ENCODE measurements around the gene C1QTNF2. TPM values are rescaled to one million over a fixed set of nuclear protein-coding genes. Genes with fewer than 3 reads are reported as not detected.

Gene C1QTNF2
- total and polyA plus RNA-seq, 10 of the 15 experiments (the other 5 are each of a cell fraction or from before 2014, with no cell fraction given) = not detected

DNA sequence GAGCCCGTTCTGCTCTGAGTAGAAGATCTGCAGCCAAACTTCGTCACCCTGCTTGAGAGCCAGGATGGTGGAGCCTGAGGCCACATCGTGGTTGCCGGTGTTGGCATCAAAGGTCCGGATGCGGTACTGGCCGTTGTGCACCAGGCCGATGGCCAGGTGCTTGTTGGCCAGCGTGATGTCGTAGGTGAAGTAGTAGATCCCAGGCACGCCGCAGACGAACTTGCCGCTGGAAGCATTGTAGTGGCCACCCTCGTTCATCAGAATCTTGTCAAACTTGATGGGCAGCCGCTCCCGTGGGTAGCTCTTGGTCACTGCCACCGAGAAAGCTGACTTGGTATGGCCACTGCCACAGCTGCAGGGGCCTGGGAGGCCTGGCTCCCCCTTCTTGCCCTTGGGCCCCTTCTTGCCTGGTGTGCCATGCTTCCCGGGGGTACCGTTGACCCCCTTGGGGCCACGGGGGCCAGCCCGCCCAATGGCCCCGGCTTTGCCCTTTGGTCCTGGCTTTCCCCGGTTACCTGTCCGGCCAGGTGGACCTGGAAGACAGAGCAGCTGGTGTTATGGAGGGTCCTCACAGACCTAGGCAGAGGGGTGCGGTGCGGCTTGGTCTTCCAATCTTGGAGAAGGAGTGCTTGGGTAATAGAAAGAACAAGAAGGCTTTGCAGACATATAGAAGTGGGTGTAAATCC, 21.0 kb downstream of the C1QTNF2 start:
- POLR2A ChIA-PET = no interaction called here
- Histone ChIP-seq H3K9ac (ENCODE audit: control insufficient read depth, insufficient read depth, low read length) (no peak overlapping the region), H4K20me1 (ENCODE audit: control insufficient read depth, insufficient read depth) (no peaks in the 10 kb centered on the region), H3K27me3 (replicated peaks in 1 of 2; ENCODE audit: control insufficient read depth in 2 of 2, insufficient read depth in 2 of 2, low read length in 1 of 2) (no peaks in the 10 kb centered on the region), H3K4me3 (no peak overlapping the region), H3K36me3 (ENCODE audit: control insufficient read depth in 2 of 2, insufficient read depth in 2 of 2, low read length in 1 of 2) (no peaks in the 10 kb centered on the region), H3K27ac (ENCODE audit: control insufficient read depth, insufficient read depth) (no peak overlapping the region), H3K9me3 (replicated peaks; ENCODE audit: control insufficient read depth, insufficient read depth, low read length) (no peaks in the 10 kb centered on the region), H3K4me1 (ENCODE audit: control insufficient read depth, insufficient read depth, low read length) (no peaks in the 10 kb centered on the region), H3K4me2 (ENCODE audit: control insufficient read depth, insufficient read depth) (no peak overlapping the region), H3K79me2 (ENCODE audit: control insufficient read depth, insufficient read depth, low read length) (no peaks in the 10 kb centered on the region), H2AFZ (ENCODE audit: control insufficient read depth, low read depth, low read length) (no peak overlapping the region)
- ATAC-seq (no peak), FAIRE-seq (no peak), DNase-seq (ENCODE audit: low read depth, low spot score) (no peak)
- SMC1A ChIA-PET (ENCODE audit: uncharacterized antibody, unreplicated experiment) = interaction anchor here (1.0 to 1.5 kb wide), 2 partner anchors 269 to 363 kb away, joined by 3 read pairs; no protein-coding TSS in a partner anchor
- CTCF ChIA-PET = interaction anchor here (0.6 to 10.5 kb wide), 3 partner anchors 78 to 326 kb away, joined by 3 to 162 read pairs (median 4); no protein-coding TSS in a partner anchor
- RAD21 ChIA-PET (ENCODE audit: unreplicated experiment) = no interaction called here
- 61% methylated on average over 27 of the region's 27 CpGs for WGBS (ENCODE audit: insufficient coverage, insufficient replicate concordance, low lambda C conversion rate, missing lambda C conversion rate)
- BruUV-seq (replicated peaks) = no TSS peak
- no peak for TF ChIP-seq ZNF622 (IDR thresholded peaks at IDR 0.05)
- TF ChIP-seq, protein P1, sequence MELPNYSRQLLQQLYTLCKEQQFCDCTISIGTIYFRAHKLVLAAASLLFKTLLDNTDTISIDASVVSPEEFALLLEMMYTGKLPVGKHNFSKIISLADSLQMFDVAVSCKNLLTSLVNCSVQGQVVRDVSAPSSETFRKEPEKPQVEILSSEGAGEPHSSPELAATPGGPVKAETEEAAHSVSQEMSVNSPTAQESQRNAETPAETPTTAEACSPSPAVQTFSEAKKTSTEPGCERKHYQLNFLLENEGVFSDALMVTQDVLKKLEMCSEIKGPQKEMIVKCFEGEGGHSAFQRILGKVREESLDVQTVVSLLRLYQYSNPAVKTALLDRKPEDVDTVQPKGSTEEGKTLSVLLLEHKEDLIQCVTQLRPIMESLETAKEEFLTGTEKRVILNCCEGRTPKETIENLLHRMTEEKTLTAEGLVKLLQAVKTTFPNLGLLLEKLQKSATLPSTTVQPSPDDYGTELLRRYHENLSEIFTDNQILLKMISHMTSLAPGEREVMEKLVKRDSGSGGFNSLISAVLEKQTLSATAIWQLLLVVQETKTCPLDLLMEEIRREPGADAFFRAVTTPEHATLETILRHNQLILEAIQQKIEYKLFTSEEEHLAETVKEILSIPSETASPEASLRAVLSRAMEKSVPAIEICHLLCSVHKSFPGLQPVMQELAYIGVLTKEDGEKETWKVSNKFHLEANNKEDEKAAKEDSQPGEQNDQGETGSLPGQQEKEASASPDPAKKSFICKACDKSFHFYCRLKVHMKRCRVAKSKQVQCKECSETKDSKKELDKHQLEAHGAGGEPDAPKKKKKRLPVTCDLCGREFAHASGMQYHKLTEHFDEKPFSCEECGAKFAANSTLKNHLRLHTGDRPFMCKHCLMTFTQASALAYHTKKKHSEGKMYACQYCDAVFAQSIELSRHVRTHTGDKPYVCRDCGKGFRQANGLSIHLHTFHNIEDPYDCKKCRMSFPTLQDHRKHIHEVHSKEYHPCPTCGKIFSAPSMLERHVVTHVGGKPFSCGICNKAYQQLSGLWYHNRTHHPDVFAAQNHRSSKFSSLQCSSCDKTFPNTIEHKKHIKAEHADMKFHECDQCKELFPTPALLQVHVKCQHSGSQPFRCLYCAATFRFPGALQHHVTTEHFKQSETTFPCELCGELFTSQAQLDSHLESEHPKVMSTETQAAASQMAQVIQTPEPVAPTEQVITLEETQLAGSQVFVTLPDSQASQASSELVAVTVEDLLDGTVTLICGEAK (IDR thresholded peaks at IDR 0.05; ENCODE audit: borderline replicate concordance) = no peak
- TF ChIP-seq TCF7 (IDR thresholded peaks at IDR 0.05; ENCODE audit: borderline replicate concordance) = no peak
- TF ChIP-seq TARDBP (IDR thresholded peaks at IDR 0.05; ENCODE audit: borderline replicate concordance) = no peak
- TF ChIP-seq ZNF24 (IDR thresholded peaks at IDR 0.05) = no peak
- TF ChIP-seq SREBF2 (IDR thresholded peaks at IDR 0.05; ENCODE audit: low read length) = no peak
- TF ChIP-seq, protein P2, sequence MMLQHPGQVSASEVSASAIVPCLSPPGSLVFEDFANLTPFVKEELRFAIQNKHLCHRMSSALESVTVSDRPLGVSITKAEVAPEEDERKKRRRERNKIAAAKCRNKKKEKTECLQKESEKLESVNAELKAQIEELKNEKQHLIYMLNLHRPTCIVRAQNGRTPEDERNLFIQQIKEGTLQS (IDR thresholded peaks at IDR 0.05; ENCODE audit: borderline replicate concordance, extremely low read depth, low read depth, low read length) = no peak
- no peak for TF ChIP-seq CBX3 (IDR thresholded peaks at IDR 0.05; ENCODE audit: borderline replicate concordance, low read depth)
- in situ Hi-C loops (cut with MboI) (loop anchor here (5.0 to 10.0 kb wide), 3 partner anchors 152 to 327 kb away; no protein-coding TSS in a partner anchor), intact Hi-C loops (cut with micrococcal nuclease; ENCODE audit: unreplicated experiment) (no loop called here)

All from GM12878 (cell line).